K562 (cell line): Measurements from ENCODE around the gene BBLN. TPM values are rescaled to one million over a fixed set of nuclear protein-coding genes. Genes with fewer than 3 reads are reported as not detected.

ENCODE experiments used
- ATAC-seq: fragments of 200-7000 bp; cut with Tn5 transposase; 3 replicates; pipeline ENCODE4 v1.9.1; 2020; ENCODE audit warnings: moderate library complexity
- BruUV-seq: library from RNA; stranded (reverse); fragments of 400-500 nt; replicated peaks from 2 replicates; lab custom pipeline; 2021; lab: Mats Ljungman, UMichigan
- CTCF ChIA-PET: fragments of 300-600 bp; formaldehyde crosslinking; extraction: SDS; loops from one replicate; lab custom pipeline; 2021; ENCODE audit warnings: low intra/inter-chr PET ratio; lab: Yijun Ruan, JAX
- POLR2A ChIA-PET: fragments of 300-600, 350-650 bp; sonication (Branson Sonifier 250); formaldehyde crosslinking; extraction: SDS; loops from one replicate; lab custom pipeline; 2021; ENCODE audit warnings: antibody characterized with exemption, inconsistent platforms; lab: Yijun Ruan, JAX
- DNase-seq, 4 experiments: peaks; one replicate each; pipeline versions ENCODE4 v3.0.0 to v3.0.0-alpha.2; 2011 to 2018; ENCODE audit warnings: low spot score in 3 of 4, mixed read lengths in 3 of 4; ENCODE audit errors: extremely low read depth in 1 of 4
- FAIRE-seq: peaks from 2 replicates; lab custom pipeline; 2011; peaks lifted over from hg19 to GRCh38; lab: Jason Lieb, UNC
- H2AFZ ChIP-seq: 2 replicates; pipeline ENCODE4 v1.6.0; 2011; ENCODE audit warnings: low read depth, low read length, control low read depth, inconsistent platforms
- H3K27ac ChIP-seq: fragments of 200-600 bp; 3 replicates; pipeline ENCODE4 v1.8.0; 2011; ENCODE audit warnings: low read depth, mild to moderate bottlenecking, control low read depth, inconsistent platforms, low read length, moderate library complexity, mixed read lengths; ENCODE audit errors: extremely low read depth
- H3K27me3 ChIP-seq, 2 experiments: fragments of 300-600 bp in 1 of 2; 2 replicates in 1 of 2; 3 replicates in 1 of 2; pipeline versions ENCODE4 v1.6.0 to v1.8.0; 2011; ENCODE audit warnings: inconsistent platforms in 2 of 2, low read length in 2 of 2, mild to moderate bottlenecking in 1 of 2, mixed read lengths in 1 of 2, moderate library complexity in 1 of 2; ENCODE audit not compliant: control insufficient read depth in 2 of 2, insufficient read depth in 2 of 2
- H3K36me3 ChIP-seq: fragments of 300-600 bp; 3 replicates; pipeline ENCODE4 v1.8.0; 2011; ENCODE audit warnings: mild to moderate bottlenecking, low read length, inconsistent platforms; ENCODE audit not compliant: control insufficient read depth, insufficient read depth
- H3K4me1 ChIP-seq, 2 experiments: fragments of 200-600 bp in 1 of 2; replicated peaks in 1 of 2; 2 replicates in 1 of 2; 3 replicates in 1 of 2; pipeline versions ENCODE4 v1.5.1 to v1.8.0; 2011; ENCODE audit warnings: inconsistent platforms in 2 of 2, low read length in 2 of 2, mild to moderate bottlenecking in 1 of 2, mixed read lengths in 1 of 2, moderate library complexity in 1 of 2; ENCODE audit not compliant: control insufficient read depth in 2 of 2, insufficient read depth in 2 of 2
- H3K4me2 ChIP-seq: 2 replicates; pipeline ENCODE4 v1.6.1; 2011; ENCODE audit warnings: low read length, control low read depth, inconsistent platforms, mixed read lengths; ENCODE audit not compliant: insufficient read depth
- H3K4me3 ChIP-seq: fragments of 200-600 bp; sonication (generic), shearing (Covaris generic); 2 replicates; pipeline ENCODE4 v1.5.1; 2016; ENCODE audit warnings: control low read depth, inconsistent platforms
- H3K79me2 ChIP-seq: fragments of 200-600 bp; 3 replicates; pipeline ENCODE4 v1.8.0; 2011; ENCODE audit warnings: low read length, inconsistent platforms; ENCODE audit not compliant: control insufficient read depth, insufficient read depth
- H3K9ac ChIP-seq, 2 experiments: 2 replicates each; pipeline versions ENCODE4 v1.6.0 to v1.6.1; 2011; ENCODE audit warnings: low read depth in 2 of 2, low read length in 2 of 2, control low read depth in 1 of 2, inconsistent platforms in 1 of 2, mild to moderate bottlenecking in 1 of 2, mixed read lengths in 1 of 2; ENCODE audit not compliant: insufficient read depth in 1 of 2
- H3K9me1 ChIP-seq: one replicate; pipeline ENCODE4 v1.6.0; 2011; ENCODE audit warnings: inconsistent platforms, mild to moderate bottlenecking, low read length, moderate library complexity; ENCODE audit not compliant: control insufficient read depth, insufficient read depth
- H3K9me3 ChIP-seq: replicated peaks from 2 replicates; pipeline ENCODE4 v1.5.1; 2011; ENCODE audit warnings: low read depth, low read length, inconsistent platforms; ENCODE audit not compliant: control insufficient read depth, insufficient read depth
- H4K20me1 ChIP-seq: replicated peaks from 2 replicates; pipeline ENCODE4 v1.6.1; 2011; ENCODE audit warnings: low read length, inconsistent platforms, mixed read lengths; ENCODE audit not compliant: control insufficient read depth, insufficient read depth
- ARHGAP35 ChIP-seq: fragments of 450-650 bp; IDR thresholded peaks from 2 replicates; pipeline ENCODE4 v1.6.1; 2018; ENCODE audit not compliant: partially characterized antibody
- BCOR ChIP-seq: fragments of 450-650 bp; IDR thresholded peaks from 2 replicates; pipeline ENCODE4 v1.6.1; 2016
- CEBPB ChIP-seq: fragments of 450-650 bp; IDR thresholded peaks from 2 replicates; pipeline ENCODE4 v1.6.1; 2016; ENCODE audit warnings: missing genetic modification characterization, missing compliant biosample characterization
- KDM1A ChIP-seq, 2 experiments: fragments of 450-650 bp; IDR thresholded peaks; 2 replicates each; pipeline ENCODE4 v1.6.1; 2016; ENCODE audit warnings: mild to moderate bottlenecking in 2 of 2
- NR4A1 ChIP-seq, 2 experiments: fragments of 250-450 bp in 1 of 2; fragments of 450-650 bp in 1 of 2; sonication (Bioruptor Pico) in 1 of 2; IDR thresholded peaks; 2 replicates each; pipeline versions ENCODE4 v1.4.0 to v1.6.1; 2016 to 2020; ENCODE audit warnings: mild to moderate bottlenecking in 2 of 2, missing compliant biosample characterization in 1 of 2, missing genetic modification characterization in 1 of 2, moderate library complexity in 1 of 2
- POLR2A ChIP-seq: fragments of 450-650 bp; conservative IDR thresholded peaks from 2 replicates; pipeline ENCODE4 v1.6.1; 2016
- SMARCE1 ChIP-seq: fragments of 450-650 bp; IDR thresholded peaks from 2 replicates; pipeline ENCODE4 v1.7.1; 2016; ENCODE audit warnings: mild to moderate bottlenecking
- TAF1 ChIP-seq: IDR thresholded peaks from 2 replicates; pipeline ENCODE4 v1.6.1; 2011; ENCODE audit warnings: mild to moderate bottlenecking, low read length, moderate library complexity; ENCODE audit not compliant: insufficient read depth, control insufficient read depth, severe bottlenecking; ENCODE audit errors: extremely low read depth
- ZBTB7A ChIP-seq: IDR thresholded peaks from 2 replicates; pipeline ENCODE4 v1.6.1; 2011; ENCODE audit warnings: low read depth, mild to moderate bottlenecking, low read length, moderate library complexity, borderline replicate concordance; ENCODE audit not compliant: control insufficient read depth
- ZFPM2 ChIP-seq: fragments of 250-450 bp; sonication (Bioruptor Pico); IDR thresholded peaks from 2 replicates; pipeline ENCODE4 v1.5.1; 2022; ENCODE audit warnings: mild to moderate bottlenecking
- ZNF212 ChIP-seq: fragments of 450-650 bp; formaldehyde crosslinking; IDR thresholded peaks from 2 replicates; pipeline ENCODE4 v1.4.0; 2020; ENCODE audit warnings: mild to moderate bottlenecking
- ZNF354B ChIP-seq: fragments of 250-450 bp; sonication (Bioruptor Pico); IDR thresholded peaks from 2 replicates; pipeline ENCODE4 v1.4.0; 2020
- ZNF41 ChIP-seq: fragments of 250-450 bp; sonication (Bioruptor Pico); conservative IDR thresholded peaks from 2 replicates; pipeline ENCODE4 v1.4.0; 2020; ENCODE audit warnings: mild to moderate bottlenecking
- ZNF764 ChIP-seq: fragments of 250-450 bp; sonication (Bioruptor Pico); IDR thresholded peaks from 2 replicates; pipeline ENCODE4 v1.4.0; 2020; ENCODE audit warnings: low read depth, mild to moderate bottlenecking, moderate library complexity
- ZSCAN32 ChIP-seq: fragments of 450-650 bp; formaldehyde crosslinking; IDR thresholded peaks from 2 replicates; pipeline ENCODE4 v1.4.0; 2020; ENCODE audit warnings: mild to moderate bottlenecking, moderate library complexity
- WGBS: fragments of 100-300 bp; shearing (Covaris generic); methylation state at CpG from one replicate; pipeline ENCODE4 v1.1.6; 2016; ENCODE audit warnings: low coverage, mixed read lengths; ENCODE audit not compliant: insufficient coverage; ENCODE audit errors: missing lambda C conversion rate; 5-methylcytosine and 5-hydroxymethylcytosine counted together
- in situ Hi-C: fragments of 300-500 bp; cut with MboI; formaldehyde crosslinking; loops from 4 replicates; pipeline ENCODE4 v1.15.0; 2018; ENCODE audit warnings: inconsistent platforms, mixed read lengths
- intact Hi-C: fragments of 100-400 bp; cut with micrococcal nuclease; formaldehyde crosslinking; loops from 2 replicates; pipeline ENCODE4 v1.14.2; 2022
- polyA plus RNA-seq, 8 experiments: library from polyadenylated mRNA; depleted of rRNA in 4 of 8; stranded (reverse) in 5 of 8; unstranded in 3 of 8; fragments of >200 nt; fragmentation: Nextera tagmentation in 2 of 8; fragmentation: Illumina TruSeq in 1 of 8; extraction: Ambion mirVana in 2 of 8; extraction: Trizol in 1 of 8; gene quantifications; 2 replicates each; pipeline versions ENCODE4 v1.2.1 to v1.2.3, GENCODE V29; 2011 to 2014; ENCODE audit warnings: inconsistent platforms in 1 of 8, missing spikeins in 1 of 8
- total RNA-seq, 7 experiments: library from RNA; depleted of rRNA in 6 of 7; stranded (reverse); fragments of >200 nt in 6 of 7; fragmentation: Illumina TruSeq in 2 of 7; extraction: Trizol in 2 of 7; gene quantifications; 2 replicates each; pipeline versions ENCODE4 v1.2.1 to v1.2.3, GENCODE V29; 2011 to 2021; ENCODE audit warnings: low replicate concordance in 1 of 7
- TF ChIP-seq, protein P1 (sequence below), 2 experiments: fragments of 450-650 bp in 1 of 2; sonication (generic) in 1 of 2; formaldehyde crosslinking; conservative IDR thresholded peaks; 2 replicates each; pipeline versions ENCODE4 v1.4.0 to v1.8.1; 2020 to 2022; ENCODE audit warnings: mild to moderate bottlenecking in 1 of 2, missing genetic modification reagents in 1 of 2

Gene BBLN
- total and polyA plus RNA-seq, 9 of the 15 experiments (the other 6 are each of a cell fraction or from before 2014, with no cell fraction given): 4.2 to 331 (median 87.1) TPM

- TF ChIP-seq ZNF354B (CRISPR knock-in tag) (no peak), ARHGAP35 (peak; percentile 78), TAF1 (no peak)
These were observed 530 bp downstream of the BBLN start (continued) for GRCh38 chr9:128160603-128160987.

GRCh38 chr9:128161215-128161902 is 1.3 kb downstream of the BBLN start:
- H3K9me3 ChIP-seq: no peaks in the 10 kb centered on the region
- peak overlapping the region; percentile 72 for H3K4me3 ChIP-seq
- no peak overlapping the region for H2AFZ ChIP-seq
- peaks cover 18% of the 10 kb centered on the region; the same call in 1 of the 2 replicates for H4K20me1 ChIP-seq
- FAIRE-seq (no peak), ATAC-seq (no peak), DNase-seq (no peak)
- in situ Hi-C loops (no loop called here), intact Hi-C loops (loop anchor here (2.0 to 5.0 kb wide), 2 partner anchors 46 to 1723 kb away; no protein-coding TSS in a partner anchor)
- BruUV-seq: no TSS peak
- TF ChIP-seq ZSCAN32 (0 out of 2 replicates have a peak, but pooled peaks have one; percentile 25), ZFPM2 (no peak), ZNF212 (CRISPR knock-in tag) (0 out of 2 replicates have a peak, but pooled peaks have one; percentile 13), SMARCE1 (no peak), POLR2A (peak; percentile 19; the same call in 1 of the 2 replicates), ZNF41 (CRISPR knock-in tag) (0 out of 2 replicates have a peak, but pooled peaks have one; percentile 20), BCOR (peak; percentile 47; the same call in 1 of the 2 replicates), NR4A1 (CRISPR knock-in tag; IDR thresholded peaks at IDR 0.05) (0 out of 2 replicates have a peak, but pooled peaks have one; percentile 9), NR4A1 (tag; IDR thresholded peaks at IDR 0.05) (no peak), CEBPB (tag) (peak; percentile 33; the same call in 1 of the 2 replicates), KDM1A (IDR thresholded peaks at IDR 0.05) (no peak), ZBTB7A (0 out of 2 replicates have a peak, but pooled peaks have one; percentile 19), ZNF764 (0 out of 2 replicates have a peak, but pooled peaks have one; percentile 28)
- TF ChIP-seq, protein P1, sequence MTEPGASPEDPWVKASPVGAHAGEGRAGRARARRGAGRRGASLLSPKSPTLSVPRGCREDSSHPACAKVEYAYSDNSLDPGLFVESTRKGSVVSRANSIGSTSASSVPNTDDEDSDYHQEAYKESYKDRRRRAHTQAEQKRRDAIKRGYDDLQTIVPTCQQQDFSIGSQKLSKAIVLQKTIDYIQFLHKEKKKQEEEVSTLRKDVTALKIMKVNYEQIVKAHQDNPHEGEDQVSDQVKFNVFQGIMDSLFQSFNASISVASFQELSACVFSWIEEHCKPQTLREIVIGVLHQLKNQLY (CRISPR knock-in tag; conservative IDR thresholded peaks at IDR 0.05): 0 out of 4 replicates have a peak, but pooled peaks of 1 of the 2 experiments have one; percentile 4
- no peaks in the 10 kb centered on the region for H3K9me1 ChIP-seq
- H3K36me3 ChIP-seq: peaks cover 41% of the 10 kb centered on the region
- peaks cover 10 to 47% of the 10 kb centered on the region in 2 experiments for H3K4me1 ChIP-seq
- H3K27me3 ChIP-seq: no peaks in the 10 kb centered on the region
- WGBS: 90% methylated on average over 13 of the region's 13 CpGs
- ChIA-PET CTCF (interaction anchor here (0.6 kb wide), 1 partner anchor 93 kb away, joined by 4 read pairs; the partner anchor contains the start of gene SLC25A25), POLR2A (interaction anchor here (0.5 to 11.0 kb wide), 14 partner anchors 10 to 1612 kb away, joined by 3 to 155 read pairs (median 6); partner anchors contain the start of gene CIZ1)
- H3K27ac ChIP-seq: no peak overlapping the region
- peak overlapping the region; percentile 46 to 90; a peak in 3 of 4 replicates for H3K9ac ChIP-seq
- peaks cover 27% of the 10 kb centered on the region for H3K79me2 ChIP-seq
- peak overlapping the region; percentile 91 for H3K4me2 ChIP-seq
